Subcutaneous abdominal adipose tissue (tissue), 5 donors: Measurements from ENCODE around the gene MFSD6.

ENCODE experiments used
- H3K27ac ChIP-seq: one replicate; pipeline ENCODE4 v1.7.0; 2013; ENCODE audit warnings: low read depth, mild to moderate bottlenecking, inconsistent platforms, low read length, moderate library complexity
- H3K27me3 ChIP-seq, 5 donors: one replicate each; pipeline ENCODE4 v1.7.0; 2013; ENCODE audit warnings: low read length in 5 of 5, inconsistent platforms in 1 of 5; ENCODE audit not compliant: control insufficient read depth in 5 of 5, insufficient read depth in 4 of 5
- H3K36me3 ChIP-seq, 5 donors: one replicate each; pipeline ENCODE4 v1.7.0; 2013; ENCODE audit warnings: low read length in 5 of 5; ENCODE audit not compliant: control insufficient read depth in 5 of 5, insufficient read depth in 5 of 5
- H3K4me1 ChIP-seq, 5 donors: one replicate each; pipeline ENCODE4 v1.7.0; 2013; ENCODE audit warnings: low read length in 5 of 5, mild to moderate bottlenecking in 3 of 5, moderate library complexity in 1 of 5; ENCODE audit not compliant: control insufficient read depth in 5 of 5, insufficient read depth in 5 of 5
- H3K4me3 ChIP-seq, 5 donors: one replicate each; pipeline ENCODE4 v1.7.0; 2013; ENCODE audit warnings: low read length in 5 of 5, low read depth in 1 of 5
- H3K9ac ChIP-seq, 5 donors: one replicate each; pipeline ENCODE4 v1.7.0; 2013; ENCODE audit warnings: low read length in 5 of 5, mild to moderate bottlenecking in 4 of 5, moderate library complexity in 3 of 5
- H3K9me3 ChIP-seq, 5 donors: one replicate each; pipeline ENCODE4 v1.7.0; 2013; ENCODE audit warnings: low read length in 5 of 5; ENCODE audit not compliant: control insufficient read depth in 5 of 5
- donor health status: healthy.
- donor health status: healthy.
- donor health status: healthy.
- donor health status: healthy.
- donor health status: healthy.

The MFSD6 gene

GRCh38 chr2:190432567-190433231 is 24.5 kb downstream of the MFSD6 start:
- H3K27ac ChIP-seq: no peak overlapping the region
- H3K4me1 ChIP-seq: peaks cover 0 to 3% (median 0%) of the 10 kb centered on the region in 5 donors
- H3K9ac ChIP-seq: no peak overlapping the region
- no peak overlapping the region for H3K4me3 ChIP-seq
- no peaks in the 10 kb centered on the region for H3K27me3 ChIP-seq
- H3K36me3 ChIP-seq: peaks cover 0 to 14% (median 5%) of the 10 kb centered on the region in 5 donors
- no peaks in the 10 kb centered on the region for H3K9me3 ChIP-seq

GRCh38 chr2:190435031-190435670 is 27.0 kb downstream of the MFSD6 start:
- no peak overlapping the region for H3K9ac ChIP-seq
- H3K4me1 ChIP-seq: peaks cover 0 to 3% (median 0%) of the 10 kb centered on the region in 5 donors
- no peak overlapping the region for H3K4me3 ChIP-seq
- peaks cover 0 to 14% (median 5%) of the 10 kb centered on the region in 5 donors for H3K36me3 ChIP-seq
- no peaks in the 10 kb centered on the region for H3K9me3 ChIP-seq
- H3K27ac ChIP-seq: no peak overlapping the region
- no peaks in the 10 kb centered on the region for H3K27me3 ChIP-seq

GRCh38 chr2:190436557-190436956 is 28.4 kb downstream of the MFSD6 start:
- Histone ChIP-seq H3K27ac (no peak overlapping the region), H3K4me1 (peaks cover 0 to 3% (median 0%) of the 10 kb centered on the region in 5 donors)

GRCh38 chr2:190440113-190440512 is 32.0 kb downstream of the MFSD6 start:
- Histone ChIP-seq H3K4me3 (no peak overlapping the region), H3K36me3 (peaks cover 0 to 14% (median 5%) of the 10 kb centered on the region in 5 donors), H3K27ac (no peak overlapping the region), H3K27me3 (no peaks in the 10 kb centered on the region), H3K9ac (no peak overlapping the region), H3K9me3 (no peaks in the 10 kb centered on the region), H3K4me1 (no peaks in the 10 kb centered on the region)

More at GRCh38 chr2:190436557-190436956, 28.4 kb downstream of the MFSD6 start:
- H3K9me3 ChIP-seq: no peaks in the 10 kb centered on the region
- no peaks in the 10 kb centered on the region for H3K27me3 ChIP-seq
- peaks cover 0 to 14% (median 5%) of the 10 kb centered on the region in 5 donors for H3K36me3 ChIP-seq
- H3K9ac ChIP-seq: no peak overlapping the region
- no peak overlapping the region for H3K4me3 ChIP-seq

GRCh38 chr2:190441564-190441963 is 33.4 kb downstream of the MFSD6 start:
- no peaks in the 10 kb centered on the region for H3K27me3 ChIP-seq
- H3K9ac ChIP-seq: no peak overlapping the region
- H3K36me3 ChIP-seq: peaks cover 0 to 10% (median 2%) of the 10 kb centered on the region in 5 donors
- H3K4me3 ChIP-seq: no peak overlapping the region
- H3K4me1 ChIP-seq: no peaks in the 10 kb centered on the region
- no peak overlapping the region for H3K27ac ChIP-seq
- H3K9me3 ChIP-seq: no peaks in the 10 kb centered on the region

GRCh38 chr2:190443055-190443454 is 34.9 kb downstream of the MFSD6 start:
- no peaks in the 10 kb centered on the region for H3K36me3 ChIP-seq
- H3K9ac ChIP-seq: no peak overlapping the region
- H3K4me1 ChIP-seq: no peaks in the 10 kb centered on the region
- no peaks in the 10 kb centered on the region for H3K9me3 ChIP-seq
- no peak overlapping the region for H3K27ac ChIP-seq
- H3K27me3 ChIP-seq: no peaks in the 10 kb centered on the region
- H3K4me3 ChIP-seq: no peak overlapping the region

DNA sequence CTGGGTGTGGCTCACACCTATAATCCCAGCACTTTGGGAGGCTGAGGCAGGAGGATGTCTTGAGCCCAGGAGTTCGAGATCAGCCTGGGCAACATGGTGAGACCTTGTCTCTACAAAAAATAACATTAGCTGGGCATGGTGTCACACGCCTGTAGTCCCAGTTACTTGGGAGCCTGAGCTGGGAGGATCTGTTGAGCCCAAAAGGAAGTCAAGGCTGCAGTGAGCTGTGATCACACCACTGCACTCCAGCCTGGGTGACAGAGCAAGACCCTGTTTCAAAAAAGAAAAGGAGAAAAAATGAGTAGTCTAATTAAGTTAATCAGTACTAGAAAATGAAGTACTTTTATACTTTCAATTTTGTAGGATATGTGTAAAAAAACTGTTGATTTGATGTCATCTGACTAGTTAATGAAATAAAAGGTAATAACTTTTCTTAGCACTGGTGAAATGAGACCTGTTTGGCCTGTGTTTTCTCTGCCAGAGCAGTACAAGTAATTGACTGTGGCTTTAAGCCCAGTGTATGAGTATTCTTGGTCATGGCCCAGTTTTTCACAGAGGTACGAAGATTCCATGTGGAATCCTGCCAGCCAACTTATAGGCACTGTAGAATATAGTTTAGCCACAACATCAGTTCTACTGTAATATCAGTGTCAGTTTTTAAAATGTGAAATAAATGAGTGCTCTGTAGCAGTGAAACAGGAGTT is 35.8 kb downstream of the MFSD6 start:
- no peak overlapping the region for H3K27ac ChIP-seq
- no peak overlapping the region for H3K4me3 ChIP-seq
- no peak overlapping the region for H3K9ac ChIP-seq
- no peaks in the 10 kb centered on the region for H3K9me3 ChIP-seq
- H3K36me3 ChIP-seq: no peaks in the 10 kb centered on the region
- H3K4me1 ChIP-seq: no peaks in the 10 kb centered on the region
- no peaks in the 10 kb centered on the region for H3K27me3 ChIP-seq

- no peak overlapping the region for H3K4me3 ChIP-seq
- H3K9ac ChIP-seq: no peak overlapping the region
- H3K27me3 ChIP-seq: no peaks in the 10 kb centered on the region
- no peaks in the 10 kb centered on the region for H3K4me1 ChIP-seq
- no peak overlapping the region for H3K27ac ChIP-seq
- no peaks in the 10 kb centered on the region for H3K9me3 ChIP-seq
- H3K36me3 ChIP-seq: no peaks in the 10 kb centered on the region
Measured at GRCh38 chr2:190444976-190445375, 36.8 kb downstream of the MFSD6 start.

- Histone ChIP-seq H3K4me3 (no peak overlapping the region), H3K27me3 (no peaks in the 10 kb centered on the region), H3K36me3 (no peaks in the 10 kb centered on the region), H3K9me3 (no peaks in the 10 kb centered on the region), H3K4me1 (no peaks in the 10 kb centered on the region), H3K9ac (no peak overlapping the region), H3K27ac (no peak overlapping the region)
Measured at GRCh38 chr2:190446193-190446592, 38.0 kb downstream of the MFSD6 start.
